ENCODE results near the gene C15orf62. TPM values are rescaled to one million over a fixed set of nuclear protein-coding genes. Genes with fewer than 3 reads are reported as not detected.

Gene C15orf62
- total RNA-seq, 1 donor from 2014 or later: 0.17 TPM

DNA sequence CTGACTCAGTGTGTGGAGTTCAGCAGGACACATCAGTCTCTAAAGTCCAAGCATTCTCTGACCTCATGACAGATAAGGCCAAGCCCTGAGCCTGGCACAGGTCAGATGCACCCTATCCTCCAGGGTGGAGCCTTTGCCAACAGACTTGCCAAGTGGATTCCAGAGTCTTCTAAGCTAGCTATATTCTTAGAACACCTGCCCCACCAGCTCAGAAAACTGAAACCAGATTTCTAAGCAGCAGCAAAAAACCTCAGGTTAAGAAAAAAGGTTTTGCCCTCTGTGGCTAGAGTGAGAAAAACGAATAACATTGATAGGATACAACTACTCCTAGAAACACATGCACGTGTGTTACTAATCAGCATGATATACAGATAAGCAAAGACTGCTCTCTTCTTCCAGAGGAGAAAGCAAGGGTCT, 26.3 kb upstream of the C15orf62 start:
- peak overlapping the region; percentile 95 for H3K27ac Mint-ChIP-seq (ENCODE audit: unreplicated experiment)
- no peak for DNase-seq
- no peak overlapping the region for H3K4me3 Mint-ChIP-seq (ENCODE audit: unreplicated experiment)
- H3K4me1 Mint-ChIP-seq (ENCODE audit: low read depth, unreplicated experiment): peaks cover 25% of the 10 kb centered on the region
- peaks cover 5% of the 10 kb centered on the region for H3K36me3 Mint-ChIP-seq (ENCODE audit: unreplicated experiment)
- no peaks in the 10 kb centered on the region for H3K9me3 Mint-ChIP-seq (ENCODE audit: unreplicated experiment)
- H3K27me3 Mint-ChIP-seq (ENCODE audit: unreplicated experiment): peaks cover 3% of the 10 kb centered on the region
- no peak for TF ChIP-seq CTCF (IDR thresholded peaks at IDR 0.05; ENCODE audit: partially characterized antibody, unreplicated experiment)

GRCh38 chr15:40743921-40744814, 25.6 kb upstream of the C15orf62 start:
- Mint-ChIP-seq H3K27me3 (ENCODE audit: unreplicated experiment) (peaks cover 3% of the 10 kb centered on the region), H3K4me3 (ENCODE audit: unreplicated experiment) (peak overlapping the region; percentile 67), H3K27ac (ENCODE audit: unreplicated experiment) (peak overlapping the region; percentile 95), H3K4me1 (ENCODE audit: low read depth, unreplicated experiment) (peaks cover 25% of the 10 kb centered on the region), H3K9me3 (ENCODE audit: unreplicated experiment) (no peaks in the 10 kb centered on the region), H3K36me3 (ENCODE audit: unreplicated experiment) (peaks cover 5% of the 10 kb centered on the region)
- no peak for DNase-seq
- peak; percentile 46 for TF ChIP-seq CTCF (IDR thresholded peaks at IDR 0.05; ENCODE audit: partially characterized antibody, unreplicated experiment)

GRCh38 chr15:40744815-40745152, 25.0 kb upstream of the C15orf62 start:
- H3K27ac Mint-ChIP-seq (ENCODE audit: unreplicated experiment): peak overlapping the region; percentile 95
- peaks cover 5% of the 10 kb centered on the region for H3K36me3 Mint-ChIP-seq (ENCODE audit: unreplicated experiment)
- H3K4me3 Mint-ChIP-seq (ENCODE audit: unreplicated experiment): peak overlapping the region; percentile 76
- H3K9me3 Mint-ChIP-seq (ENCODE audit: unreplicated experiment): no peaks in the 10 kb centered on the region
- H3K27me3 Mint-ChIP-seq (ENCODE audit: unreplicated experiment): peaks cover 6% of the 10 kb centered on the region
- DNase-seq: peak; percentile 56
- peak; percentile 10 for TF ChIP-seq CTCF (IDR thresholded peaks at IDR 0.05; ENCODE audit: partially characterized antibody, unreplicated experiment)
- peaks cover 25% of the 10 kb centered on the region for H3K4me1 Mint-ChIP-seq (ENCODE audit: low read depth, unreplicated experiment)

DNA sequence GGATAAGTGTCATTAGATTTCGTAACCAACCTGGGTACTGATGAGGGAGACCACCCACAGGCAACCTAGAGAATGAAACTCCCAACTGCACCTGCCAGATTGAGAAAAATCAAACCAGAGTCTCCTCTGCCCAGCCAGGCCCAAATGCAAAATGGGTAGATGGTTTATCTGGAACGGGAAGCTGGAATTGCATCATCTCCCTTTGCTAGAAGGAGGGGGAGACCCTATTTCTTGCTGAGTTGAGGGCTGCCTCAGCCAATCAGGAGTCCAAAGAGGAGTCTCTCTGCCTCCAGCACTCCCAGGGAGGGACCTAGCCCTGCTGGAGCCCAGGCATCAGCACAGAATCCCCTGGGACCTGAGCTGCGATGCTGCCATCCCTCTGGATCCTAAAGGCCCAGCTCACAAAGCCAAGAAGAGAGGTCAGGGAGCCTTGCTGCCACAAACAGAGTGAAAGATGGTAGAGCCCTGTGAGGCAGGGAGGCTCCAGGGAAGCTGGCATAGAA, 22.8 kb upstream of the C15orf62 start:
- peak overlapping the region; percentile 69 for H3K27ac Mint-ChIP-seq (ENCODE audit: unreplicated experiment)
- H3K27me3 Mint-ChIP-seq (ENCODE audit: unreplicated experiment): peaks cover 6% of the 10 kb centered on the region
- DNase-seq: no peak
- TF ChIP-seq CTCF (IDR thresholded peaks at IDR 0.05; ENCODE audit: partially characterized antibody, unreplicated experiment): no peak
- no peaks in the 10 kb centered on the region for H3K9me3 Mint-ChIP-seq (ENCODE audit: unreplicated experiment)
- H3K4me1 Mint-ChIP-seq (ENCODE audit: low read depth, unreplicated experiment): peaks cover 25% of the 10 kb centered on the region
- no peaks in the 10 kb centered on the region for H3K36me3 Mint-ChIP-seq (ENCODE audit: unreplicated experiment)
- peak overlapping the region; percentile 52 for H3K4me3 Mint-ChIP-seq (ENCODE audit: unreplicated experiment)
